HEK293 (cell line): Measurements from ENCODE around the gene STK36.

Experiments
- CTCF ChIA-PET: fragments of 350-600 bp; formaldehyde crosslinking; extraction: SDS; loops from one replicate; lab custom pipeline; 2021; ENCODE audit warnings: antibody characterized with exemption; lab: Yijun Ruan, JAX
- POLR2A ChIA-PET: fragments of 300-600 bp; formaldehyde crosslinking; extraction: SDS; loops from one replicate; lab custom pipeline; 2020; ENCODE audit warnings: antibody characterized with exemption, inconsistent platforms; lab: Yijun Ruan, JAX
- H3K27ac ChIP-seq: fragments of 200-500 bp; sonication (Bioruptor generic); 2 replicates; pipeline ENCODE4 v1.5.1; 2014; ENCODE audit warnings: low read depth, low read length, control low read depth, inconsistent platforms; ENCODE audit errors: extremely low read depth
- H3K36me3 ChIP-seq, 2 experiments: fragments of 200-500 bp in 1 of 2; sonication (Bioruptor generic) in 1 of 2; 1 replicate in 1 of 2; 2 replicates in 1 of 2; pipeline ENCODE4 v1.5.1; 2014 to 2017; ENCODE audit warnings: inconsistent platforms in 2 of 2, low read length in 2 of 2; ENCODE audit not compliant: control insufficient read depth in 2 of 2, insufficient read depth in 1 of 2
- H3K4me1 ChIP-seq: fragments of 200-500 bp; sonication (Bioruptor generic); 2 replicates; pipeline ENCODE4 v1.5.1; 2014; ENCODE audit warnings: mild to moderate bottlenecking, low read length, inconsistent platforms; ENCODE audit not compliant: control insufficient read depth, insufficient read depth
- H3K4me3 ChIP-seq: 2 replicates; pipeline ENCODE4 v1.5.1; 2011; ENCODE audit warnings: low read depth, mild to moderate bottlenecking, control low read depth, low read length, moderate library complexity
- H3K9me3 ChIP-seq: fragments of 200-500 bp; sonication (Bioruptor generic); 2 replicates; pipeline ENCODE4 v1.5.1; 2014; ENCODE audit warnings: low read depth, low read length, inconsistent platforms; ENCODE audit not compliant: control insufficient read depth, insufficient read depth
- EGR2 ChIP-seq: fragments of 450-650 bp; formaldehyde crosslinking; IDR thresholded peaks from 2 replicates; pipeline ENCODE4 v1.5.1; 2016; ENCODE audit warnings: low read depth, missing biosample characterization, missing genetic modification characterization
- HIC1 ChIP-seq: fragments of 450-650 bp; formaldehyde crosslinking; IDR thresholded peaks from 2 replicates; pipeline ENCODE4 v1.5.1; 2016; ENCODE audit warnings: missing biosample characterization, missing genetic modification characterization
- INSM2 ChIP-seq: fragments of 450-650 bp; formaldehyde crosslinking; IDR thresholded peaks from 2 replicates; pipeline ENCODE4 v1.5.1; 2016; ENCODE audit warnings: missing biosample characterization, missing genetic modification characterization
- PRDM10 ChIP-seq: fragments of 450-650 bp; formaldehyde crosslinking; IDR thresholded peaks from 2 replicates; pipeline ENCODE4 v1.5.1; 2016; ENCODE audit warnings: missing biosample characterization, missing genetic modification characterization
- WT1 ChIP-seq: fragments of 450-650 bp; formaldehyde crosslinking; IDR thresholded peaks from 2 replicates; pipeline ENCODE4 v1.5.1; 2016; ENCODE audit warnings: missing biosample characterization, missing genetic modification characterization
- ZBTB1 ChIP-seq: fragments of 450-650 bp; formaldehyde crosslinking; IDR thresholded peaks from 2 replicates; pipeline ENCODE4 v1.5.1; 2016; ENCODE audit warnings: missing biosample characterization, missing genetic modification characterization
- ZBTB11 ChIP-seq: fragments of 450-650 bp; formaldehyde crosslinking; conservative IDR thresholded peaks from 2 replicates; pipeline ENCODE4 v1.5.1; 2016; ENCODE audit warnings: low read depth, missing biosample characterization, missing genetic modification characterization
- ZBTB17 ChIP-seq: fragments of 450-650 bp; formaldehyde crosslinking; IDR thresholded peaks from 2 replicates; pipeline ENCODE4 v1.5.1; 2016; ENCODE audit warnings: missing biosample characterization, missing genetic modification characterization
- ZNF157 ChIP-seq: fragments of 450-650 bp; formaldehyde crosslinking; IDR thresholded peaks from 2 replicates; pipeline ENCODE4 v1.5.1; 2016; ENCODE audit warnings: missing biosample characterization, missing genetic modification characterization
- ZNF223 ChIP-seq: fragments of 450-650 bp; formaldehyde crosslinking; IDR thresholded peaks from 2 replicates; pipeline ENCODE4 v1.5.1; 2016; ENCODE audit warnings: missing biosample characterization, missing genetic modification characterization
- ZNF404 ChIP-seq: fragments of 450-650 bp; formaldehyde crosslinking; IDR thresholded peaks from 2 replicates; pipeline ENCODE4 v1.5.1; 2017; ENCODE audit warnings: missing biosample characterization, missing genetic modification characterization
- ZNF580 ChIP-seq: fragments of 450-650 bp; formaldehyde crosslinking; IDR thresholded peaks from 2 replicates; pipeline ENCODE4 v1.5.1; 2016; ENCODE audit warnings: missing biosample characterization, missing genetic modification characterization
- ZNF843 ChIP-seq: fragments of 450-650 bp; formaldehyde crosslinking; IDR thresholded peaks from 2 replicates; pipeline ENCODE4 v1.5.1; 2016; ENCODE audit warnings: missing biosample characterization, missing genetic modification characterization

The STK36 gene

GRCh38 chr2:218720048-218721041, 48.5 kb downstream of the STK36 start (continued):
- peak; percentile 28 for TF ChIP-seq PRDM10 (tag by site-specific recombination)
- TF ChIP-seq INSM2 = 0 out of 2 replicates have a peak, but pooled peaks have one; percentile 35
- no peak for TF ChIP-seq ZNF580 (tag by site-specific recombination)
- 0 out of 2 replicates have a peak, but pooled peaks have one; percentile 57 for TF ChIP-seq ZNF843 (tag by site-specific recombination)
- TF ChIP-seq ZNF223 (tag by site-specific recombination) = peak; percentile 74; the same call in 1 of the 2 replicates
- no peak for TF ChIP-seq ZNF404 (tag by site-specific recombination)
- 0 out of 2 replicates have a peak, but pooled peaks have one; percentile 30 for TF ChIP-seq WT1 (tag by site-specific recombination)
- no peak for TF ChIP-seq ZBTB11 (tag by site-specific recombination)
- TF ChIP-seq EGR2 (tag by site-specific recombination) = peak; percentile 17; the same call in 1 of the 2 replicates
- TF ChIP-seq, all 188 proteins: peak for 15

GRCh38 chr2:218721488-218721887, 49.6 kb downstream of the STK36 start:
- Histone ChIP-seq H3K4me1 (peaks cover 41% of the 10 kb centered on the region), H3K27ac (no peak overlapping the region), H3K4me3 (no peak overlapping the region), H3K36me3 (peaks cover 3 to 15% of the 10 kb centered on the region in 2 experiments), H3K9me3 (peaks cover 3% of the 10 kb centered on the region; the same call in 1 of the 2 replicates)
- POLR2A ChIA-PET = interaction anchor here (0.6 to 1.1 kb wide), 2 partner anchors 10 to 648 kb away, joined by 3 read pairs; no protein-coding TSS in a partner anchor
- TF ChIP-seq HIC1 (no peak), ZNF157 (tag by site-specific recombination) (no peak), ZBTB1 (tag by site-specific recombination) (no peak), ZBTB11 (tag by site-specific recombination) (no peak), ZBTB17 (tag by site-specific recombination) (no peak), ZNF404 (tag by site-specific recombination) (no peak)
- CTCF ChIA-PET = interaction anchor here (0.5 to 3.5 kb wide), 8 partner anchors 10 to 139 kb away, joined by 3 to 41 read pairs (median 4); partner anchors contain the start of gene TTLL4
